ENCODE data around the gene TNFAIP2.

The TNFAIP2 gene

GRCh38 chr14:103099081-103099732 lies 24.1 kb upstream of the TNFAIP2 start:
- Histone ChIP-seq H3K27me3 (ENCODE audit: insufficient read depth, low read length, poor library complexity, severe bottlenecking) (no peaks in the 10 kb centered on the region), H3K4me3 (ENCODE audit: low read length, poor library complexity, severe bottlenecking) (no peak overlapping the region), H3F3A (ENCODE audit: low read depth) (no peaks in the 10 kb centered on the region), H3K4me2 (ENCODE audit: low read depth, low read length, poor library complexity, severe bottlenecking) (no peak overlapping the region), H3K36me3 (ENCODE audit: insufficient read depth, low read length) (no peaks in the 10 kb centered on the region), H2AFZ (ENCODE audit: low read length) (no peak overlapping the region), H3K9ac (ENCODE audit: low read depth, low read length, poor library complexity, severe bottlenecking) (no peak overlapping the region), H3K9me2 (replicated peaks; ENCODE audit: low read depth, low read length) (no peaks in the 10 kb centered on the region), H3K79me2 (ENCODE audit: insufficient read depth, low read length) (no peaks in the 10 kb centered on the region), H3K9me3 (ENCODE audit: insufficient read depth, low read depth, low read length) (no peaks in the 10 kb centered on the region), H4K20me1 (ENCODE audit: insufficient read depth, low read length, poor library complexity, severe bottlenecking) (no peaks in the 10 kb centered on the region), H3K4me1 (ENCODE audit: insufficient read depth, low read length, poor library complexity, severe bottlenecking) (no peaks in the 10 kb centered on the region)
- TF ChIP-seq EZH2phosphoT487 (IDR thresholded peaks at IDR 0.05; ENCODE audit: borderline replicate concordance) (no peak), CTCF (conservative IDR thresholded peaks at IDR 0.05; ENCODE audit: low read length) (no peak)

- Histone ChIP-seq H3K9me2 (replicated peaks; ENCODE audit: low read depth, low read length) (no peaks in the 10 kb centered on the region), H3K4me1 (ENCODE audit: insufficient read depth, low read length, poor library complexity, severe bottlenecking) (no peaks in the 10 kb centered on the region), H3K79me2 (ENCODE audit: insufficient read depth, low read length) (no peaks in the 10 kb centered on the region), H3F3A (ENCODE audit: low read depth) (no peaks in the 10 kb centered on the region), H3K9me3 (ENCODE audit: insufficient read depth, low read depth, low read length) (no peaks in the 10 kb centered on the region), H2AFZ (ENCODE audit: low read length) (no peak overlapping the region), H3K27me3 (ENCODE audit: insufficient read depth, low read length, poor library complexity, severe bottlenecking) (no peaks in the 10 kb centered on the region), H3K4me3 (ENCODE audit: low read length, poor library complexity, severe bottlenecking) (no peak overlapping the region), H3K9ac (ENCODE audit: low read depth, low read length, poor library complexity, severe bottlenecking) (no peak overlapping the region), H4K20me1 (ENCODE audit: insufficient read depth, low read length, poor library complexity, severe bottlenecking) (no peaks in the 10 kb centered on the region), H3K4me2 (ENCODE audit: low read depth, low read length, poor library complexity, severe bottlenecking) (no peak overlapping the region), H3K36me3 (ENCODE audit: insufficient read depth, low read length) (no peaks in the 10 kb centered on the region)
- TF ChIP-seq CTCF (conservative IDR thresholded peaks at IDR 0.05; ENCODE audit: low read length) (no peak), EZH2phosphoT487 (IDR thresholded peaks at IDR 0.05; ENCODE audit: borderline replicate concordance) (no peak)
These were observed 23.5 kb upstream of the TNFAIP2 start for GRCh38 chr14:103099733-103100280.

GRCh38 chr14:103100281-103101121 lies 22.8 kb upstream of the TNFAIP2 start:
- no peaks in the 10 kb centered on the region for H3K4me1 ChIP-seq (ENCODE audit: insufficient read depth, low read length, poor library complexity, severe bottlenecking)
- no peak overlapping the region for H3K4me3 ChIP-seq (ENCODE audit: low read length, poor library complexity, severe bottlenecking)
- TF ChIP-seq EZH2phosphoT487 (IDR thresholded peaks at IDR 0.05; ENCODE audit: borderline replicate concordance) (no peak), CTCF (conservative IDR thresholded peaks at IDR 0.05; ENCODE audit: low read length) (no peak)
- no peaks in the 10 kb centered on the region for H3F3A ChIP-seq (ENCODE audit: low read depth)
- no peaks in the 10 kb centered on the region for H4K20me1 ChIP-seq (ENCODE audit: insufficient read depth, low read length, poor library complexity, severe bottlenecking)
- H2AFZ ChIP-seq (ENCODE audit: low read length): no peak overlapping the region
- no peaks in the 10 kb centered on the region for H3K9me2 ChIP-seq (replicated peaks; ENCODE audit: low read depth, low read length)
- H3K9ac ChIP-seq (ENCODE audit: low read depth, low read length, poor library complexity, severe bottlenecking): no peak overlapping the region
- no peaks in the 10 kb centered on the region for H3K27me3 ChIP-seq (ENCODE audit: insufficient read depth, low read length, poor library complexity, severe bottlenecking)
- no peaks in the 10 kb centered on the region for H3K79me2 ChIP-seq (ENCODE audit: insufficient read depth, low read length)
- H3K9me3 ChIP-seq (ENCODE audit: insufficient read depth, low read depth, low read length): no peaks in the 10 kb centered on the region
- no peak overlapping the region for H3K4me2 ChIP-seq (ENCODE audit: low read depth, low read length, poor library complexity, severe bottlenecking)
- H3K36me3 ChIP-seq (ENCODE audit: insufficient read depth, low read length): no peaks in the 10 kb centered on the region

All from Loucy (cell line).